Upper lobe of left lung (tissue), 6 donors: ENCODE results near the gene PI4KB. TPM values are rescaled to one million over a fixed set of nuclear protein-coding genes. Genes with fewer than 3 reads are reported as not detected.
"Not testable (repeated sequence)": the region's sequence is repeated elsewhere in the genome, so short reads cannot be mapped to it uniquely, and the experiment has no call there.

Source experiments
- ATAC-seq, 2 donors: fragments of 200-7000 bp; cut with Tn5 transposase; one replicate each; pipeline ENCODE4 v1.9.1; 2022; ENCODE audit warnings: mild to moderate bottlenecking in 2 of 2, moderate library complexity in 2 of 2; ENCODE audit not compliant: low FRiP score in 2 of 2
- DNase-seq, 2 donors: peaks; one replicate each; pipeline ENCODE4 v3.0.0-alpha.2; 2019 to 2020
- H3K27ac ChIP-seq, 4 donors: fragments of 200-600 bp; sonication (generic); one replicate each; pipeline ENCODE4 v1.5.1; 2016 to 2019
- H3K27me3 ChIP-seq, 4 donors: fragments of 200-600 bp; sonication (generic); one replicate each; pipeline ENCODE4 v1.5.1; 2017 to 2019
- H3K36me3 ChIP-seq, 4 donors: fragments of 200-600 bp; sonication (generic); one replicate each; pipeline ENCODE4 v1.5.1; 2016 to 2019
- H3K4me1 ChIP-seq, 4 donors: fragments of 200-600 bp; sonication (generic); one replicate each; pipeline ENCODE4 v1.5.1; 2018 to 2019
- H3K4me3 ChIP-seq, 4 donors: fragments of 200-600 bp; sonication (generic); one replicate each; pipeline ENCODE4 v1.5.1; 2017 to 2019; ENCODE audit warnings: mild to moderate bottlenecking in 2 of 4, moderate library complexity in 1 of 4
- H3K9me3 ChIP-seq, 4 donors: fragments of 200-600 bp; sonication (generic); one replicate each; pipeline ENCODE4 v1.5.1; 2018 to 2019
- EP300 ChIP-seq, 4 donors: sonication (generic); formaldehyde crosslinking; IDR thresholded peaks; one replicate each; pipeline ENCODE4 v1.5.1; 2017; ENCODE audit warnings: antibody characterized with exemption in 4 of 4, control low read depth in 2 of 4
- POLR2A ChIP-seq, 4 donors: fragments of 450-650 bp; IDR thresholded peaks; one replicate each; pipeline ENCODE4 v1.5.1; 2016 to 2017; ENCODE audit warnings: antibody characterized with exemption in 4 of 4, mild to moderate bottlenecking in 2 of 4
- POLR2AphosphoS5 ChIP-seq, 2 donors: sonication (generic); formaldehyde crosslinking; IDR thresholded peaks; one replicate each; pipeline ENCODE4 v1.5.1; 2017; ENCODE audit warnings: antibody characterized with exemption in 2 of 2
- WGBS, 2 donors: methylation state at CpG; one replicate each; pipeline ENCODE4 v1.1.5; 2017 to 2018; 5-methylcytosine and 5-hydroxymethylcytosine counted together
- total RNA-seq, 6 donors: library from RNA; depleted of rRNA in 4 of 6; stranded (reverse); fragments of >200 nt in 4 of 6; gene quantifications; one replicate each; pipeline versions ENCODE4 v1.1.0 to v1.2.1, GENCODE V29; 2016 to 2021
- TF ChIP-seq, protein P1 (sequence below), 6 experiments: fragments of 450-650 bp in 4 of 6; fragments of 200-600 bp in 2 of 6; sonication (generic) in 2 of 6; IDR thresholded peaks; one replicate each; pipeline ENCODE4 v1.5.1; 2016 to 2019; ENCODE audit warnings: antibody characterized with exemption in 6 of 6
- donor health status: DM: no; HTN: no; CAD: no; lungs with moderate emphysema.
- donor health status: DM: no; HTN: yes; CAD: no; lungs with severe emphysema.

PI4KB gene
- total RNA-seq, 6 donors from 2014 or later: 41.3 to 127 (median 64.0) TPM

DNA sequence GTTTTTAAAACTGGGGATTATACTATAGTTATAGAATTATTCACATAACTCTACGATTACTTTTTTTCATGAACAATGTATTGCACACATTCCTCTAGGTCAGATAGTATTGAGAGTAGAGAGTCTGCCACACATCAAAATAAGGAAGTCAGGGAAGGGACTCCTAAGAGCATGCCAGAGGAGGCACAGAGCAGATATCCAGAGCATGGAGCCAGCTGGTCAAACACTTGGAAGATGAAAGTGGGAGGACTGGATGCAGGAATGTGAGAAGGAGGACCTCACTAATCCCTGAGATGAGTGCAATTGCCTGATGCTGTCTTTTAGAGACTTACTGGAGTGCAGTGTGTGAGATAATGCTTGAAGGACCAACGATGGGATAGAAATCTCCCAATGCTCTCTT is 29.5 kb upstream of the PI4KB start:
- DNase-seq: no peak
- ATAC-seq: no peak
- Histone ChIP-seq H3K27ac (no peak overlapping the region), H3K27me3 (no peaks in the 10 kb centered on the region), H3K4me3 (no peak overlapping the region), H3K4me1 (no peaks in the 10 kb centered on the region), H3K36me3 (no peaks in the 10 kb centered on the region), H3K9me3 (no peaks in the 10 kb centered on the region)
- TF ChIP-seq, protein P1, sequence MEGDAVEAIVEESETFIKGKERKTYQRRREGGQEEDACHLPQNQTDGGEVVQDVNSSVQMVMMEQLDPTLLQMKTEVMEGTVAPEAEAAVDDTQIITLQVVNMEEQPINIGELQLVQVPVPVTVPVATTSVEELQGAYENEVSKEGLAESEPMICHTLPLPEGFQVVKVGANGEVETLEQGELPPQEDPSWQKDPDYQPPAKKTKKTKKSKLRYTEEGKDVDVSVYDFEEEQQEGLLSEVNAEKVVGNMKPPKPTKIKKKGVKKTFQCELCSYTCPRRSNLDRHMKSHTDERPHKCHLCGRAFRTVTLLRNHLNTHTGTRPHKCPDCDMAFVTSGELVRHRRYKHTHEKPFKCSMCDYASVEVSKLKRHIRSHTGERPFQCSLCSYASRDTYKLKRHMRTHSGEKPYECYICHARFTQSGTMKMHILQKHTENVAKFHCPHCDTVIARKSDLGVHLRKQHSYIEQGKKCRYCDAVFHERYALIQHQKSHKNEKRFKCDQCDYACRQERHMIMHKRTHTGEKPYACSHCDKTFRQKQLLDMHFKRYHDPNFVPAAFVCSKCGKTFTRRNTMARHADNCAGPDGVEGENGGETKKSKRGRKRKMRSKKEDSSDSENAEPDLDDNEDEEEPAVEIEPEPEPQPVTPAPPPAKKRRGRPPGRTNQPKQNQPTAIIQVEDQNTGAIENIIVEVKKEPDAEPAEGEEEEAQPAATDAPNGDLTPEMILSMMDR (IDR thresholded peaks at IDR 0.05): no peak
- TF ChIP-seq POLR2AphosphoS5 (IDR thresholded peaks at IDR 0.05): no peak
- TF ChIP-seq POLR2A (IDR thresholded peaks at IDR 0.05): no peak
- no peak for TF ChIP-seq EP300 (IDR thresholded peaks at IDR 0.05)
- WGBS, 2 donors: 40 to 47% methylated on average over 2 of the region's 2 CpGs

DNA sequence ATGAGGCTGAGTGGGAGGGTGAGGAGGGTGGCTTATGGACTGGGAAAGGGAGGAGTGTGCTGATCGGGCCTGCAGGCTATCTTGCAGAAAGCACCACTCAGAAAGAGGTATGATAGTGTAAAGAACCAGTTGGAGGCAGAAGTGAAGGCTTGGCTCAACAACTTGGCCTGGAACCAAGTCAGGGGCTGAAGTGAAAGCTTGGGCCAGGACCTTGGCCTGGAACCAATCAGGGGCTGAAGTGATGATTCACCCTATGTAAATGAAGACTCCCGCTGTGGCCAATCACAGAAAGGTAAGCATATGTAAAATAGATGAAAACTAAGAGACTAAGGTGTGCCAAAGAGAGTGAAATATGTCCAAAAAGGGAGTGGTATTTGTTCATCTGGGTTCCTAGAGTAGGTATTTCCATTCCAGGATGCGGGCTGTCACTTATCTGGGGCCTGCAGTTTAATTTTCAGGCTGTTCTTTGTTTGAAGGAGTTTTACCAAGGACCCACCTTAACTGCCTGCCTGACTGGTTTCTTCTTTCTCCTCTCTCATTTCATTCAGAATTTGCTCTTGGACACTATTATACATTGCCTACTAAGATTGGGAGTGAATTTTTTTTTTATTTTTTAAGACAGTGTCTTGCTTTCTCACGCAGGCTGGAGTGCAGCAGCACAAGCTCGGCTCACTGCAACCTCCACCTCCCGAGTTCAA is 25.0 kb upstream of the PI4KB start:
- no peak overlapping the region for H3K27ac ChIP-seq
- 82 to 88% methylated on average over 6 of the region's 6 CpGs for WGBS, 2 donors
- no peak for ATAC-seq
- H3K27me3 ChIP-seq: no peaks in the 10 kb centered on the region
- H3K36me3 ChIP-seq: no peaks in the 10 kb centered on the region
- H3K9me3 ChIP-seq: no peaks in the 10 kb centered on the region
- no peak overlapping the region for H3K4me3 ChIP-seq
- DNase-seq: no peak
- TF ChIP-seq, protein P1 (IDR thresholded peaks at IDR 0.05): no peak
- no peak for TF ChIP-seq POLR2A (IDR thresholded peaks at IDR 0.05)
- no peak for TF ChIP-seq EP300 (IDR thresholded peaks at IDR 0.05)
- TF ChIP-seq POLR2AphosphoS5 (IDR thresholded peaks at IDR 0.05): no peak
- peaks cover 0 to 7% (median 4%) of the 10 kb centered on the region in 4 donors for H3K4me1 ChIP-seq

DNA sequence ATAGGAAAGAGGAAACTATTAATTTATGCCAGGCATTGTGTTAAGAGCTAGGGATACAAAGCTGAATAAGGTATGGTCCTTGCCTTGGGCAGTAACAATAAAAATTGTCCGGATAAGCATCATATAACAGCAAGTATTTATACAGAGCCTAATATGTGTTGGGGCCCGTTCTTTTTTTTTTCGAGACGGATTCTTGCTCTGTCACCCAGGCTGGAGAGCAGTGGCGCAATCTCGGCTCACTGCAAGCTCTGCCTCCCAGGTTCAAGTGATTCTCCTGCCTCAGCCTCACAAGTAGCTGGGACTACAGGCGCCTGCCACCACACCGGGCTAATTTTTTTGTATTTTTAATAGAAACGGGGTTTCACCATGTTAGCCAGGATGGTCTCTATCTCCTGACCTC is 23.1 kb upstream of the PI4KB start:
- H3K36me3 ChIP-seq, H3K4me3 ChIP-seq, H3K27me3 ChIP-seq, DNase-seq, H3K9me3 ChIP-seq, ATAC-seq, H3K27ac ChIP-seq: not testable (repeated sequence)
- WGBS, 2 donors: 85 to 88% methylated on average over 9 of the region's 9 CpGs
- H3K4me1 ChIP-seq: peaks cover 9 to 20% (median 14%) of the 10 kb centered on the region in 4 donors

DNA sequence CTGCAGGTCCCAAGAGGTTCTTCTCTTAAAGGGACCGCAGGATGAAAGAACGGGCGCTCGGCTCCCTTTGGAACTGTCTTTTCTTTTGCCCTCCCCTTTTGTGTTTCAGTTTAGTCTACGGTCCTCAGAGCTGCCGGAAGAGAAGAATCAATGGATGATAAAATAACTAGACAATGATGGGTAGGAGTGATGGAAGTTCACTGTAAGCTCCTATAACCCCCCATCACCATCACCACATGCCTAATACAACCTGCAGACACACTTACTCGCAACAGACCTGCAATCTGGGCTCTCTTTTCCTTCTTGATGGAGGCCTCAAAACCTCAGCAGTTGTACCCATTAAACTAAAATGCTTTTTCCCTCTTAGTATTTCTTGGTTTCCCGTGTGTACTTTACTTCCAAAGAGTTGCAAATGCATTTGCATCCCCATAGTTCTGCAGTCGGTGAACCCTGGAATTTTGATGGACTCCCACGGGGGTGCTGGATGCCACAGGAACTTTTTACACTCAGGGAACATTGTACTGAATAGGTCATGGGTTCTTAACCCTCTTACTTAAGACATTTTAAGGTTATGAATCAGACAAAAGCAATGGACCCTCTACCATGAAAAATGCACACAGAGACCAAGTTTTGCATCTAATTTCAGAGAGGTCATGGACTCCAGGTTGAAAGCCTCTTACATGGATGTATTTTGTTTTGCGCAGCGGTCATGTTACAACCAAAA is 20.5 kb upstream of the PI4KB start:
- Histone ChIP-seq H3K4me1 (peaks cover 9 to 20% (median 14%) of the 10 kb centered on the region in 4 donors), H3K9me3 (no peaks in the 10 kb centered on the region), H3K4me3 (peak overlapping the region; percentile 2 to 73 (median 67)), H3K27me3 (no peaks in the 10 kb centered on the region), H3K27ac (peak overlapping the region; percentile 81 to 95 (median 94)), H3K36me3 (peaks cover 0 to 24% (median 16%) of the 10 kb centered on the region in 4 donors)
- no peak for ATAC-seq
- TF ChIP-seq, protein P1 (IDR thresholded peaks at IDR 0.05): no peak
- no peak for TF ChIP-seq POLR2A (IDR thresholded peaks at IDR 0.05)
- no peak for TF ChIP-seq POLR2AphosphoS5 (IDR thresholded peaks at IDR 0.05)
- TF ChIP-seq EP300 (IDR thresholded peaks at IDR 0.05): no peak
- WGBS, 2 donors: 28 to 34% methylated on average over 12 of the region's 12 CpGs
- no peak for DNase-seq

DNA sequence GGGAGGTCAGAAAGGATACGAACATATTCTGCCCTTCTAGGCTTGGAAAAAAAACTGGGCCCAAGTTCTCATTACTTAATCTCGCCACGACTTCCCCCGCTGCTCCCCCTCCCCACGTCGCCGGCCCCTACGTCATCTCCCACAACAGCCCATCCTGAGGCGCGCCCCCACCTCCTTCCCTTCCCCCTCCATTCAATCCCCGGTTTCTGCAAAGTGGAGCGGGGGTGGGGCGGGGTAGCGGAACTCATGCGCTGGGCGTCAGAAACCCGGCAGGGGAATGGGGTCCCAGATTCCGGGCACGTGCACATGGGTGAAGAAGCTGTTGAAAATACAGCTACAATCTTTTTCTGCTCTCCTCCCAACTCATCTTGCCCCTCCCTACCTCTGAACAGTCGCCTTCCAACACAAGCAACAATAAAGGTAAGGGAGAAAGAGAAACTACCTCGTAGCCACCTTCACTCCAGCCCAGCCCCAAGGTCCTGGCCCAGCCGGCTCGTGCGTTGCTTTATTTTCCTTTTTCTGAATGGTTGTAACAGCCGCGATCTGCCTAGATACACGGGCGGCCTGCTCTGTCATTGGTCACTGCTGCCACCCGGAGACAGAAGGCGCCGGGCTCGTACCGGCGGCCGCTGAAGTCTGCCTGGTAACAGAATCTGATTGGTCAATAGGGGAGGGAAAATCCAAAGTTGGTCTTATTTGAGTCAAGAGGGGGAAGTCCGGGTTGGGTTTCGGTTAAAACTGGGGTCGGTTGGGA is 19.7 kb upstream of the PI4KB start, which contains the start of gene RFX5:
TSS of gene RFX5 (minus strand) at position 484 of the 754 bp plus-strand sequence. CDS start 932 bp downstream, outside the sequence.
- Histone ChIP-seq H3K27ac (peak within 1 kb of the TSS; percentile 81 to 95 (median 94)), H3K27me3 (no peaks in the 10 kb centered on the region), H3K4me3 (peak within 1 kb of the TSS; percentile 2 to 73 (median 67)), H3K36me3 (peaks cover 0 to 29% (median 18%) of the 10 kb centered on the region in 4 donors), H3K4me1 (peaks cover 9 to 20% (median 14%) of the 10 kb centered on the region in 4 donors), H3K9me3 (no peaks in the 10 kb centered on the region)
- peak; percentile 90 to 99 for DNase-seq
- 1% methylated on average over 35 to 37 of the region's 38 CpGs for WGBS, 2 donors
- peak; percentile 97 to 98 for ATAC-seq
- TF ChIP-seq POLR2A (IDR thresholded peaks at IDR 0.05) (peak in 3 of 4 donors; percentile 30 to 78 (median 76)), EP300 (IDR thresholded peaks at IDR 0.05) (peak in 1 of 4 donors; percentile 34), POLR2AphosphoS5 (IDR thresholded peaks at IDR 0.05) (peak; percentile 63 to 75)
- TF ChIP-seq, protein P1 (IDR thresholded peaks at IDR 0.05): no peak
